ENCODE results near the gene CDK13.
"Not testable (repeated sequence)": the region's sequence is repeated elsewhere in the genome, so short reads cannot be mapped to it uniquely, and the experiment has no call there.

CDK13 gene

DNA sequence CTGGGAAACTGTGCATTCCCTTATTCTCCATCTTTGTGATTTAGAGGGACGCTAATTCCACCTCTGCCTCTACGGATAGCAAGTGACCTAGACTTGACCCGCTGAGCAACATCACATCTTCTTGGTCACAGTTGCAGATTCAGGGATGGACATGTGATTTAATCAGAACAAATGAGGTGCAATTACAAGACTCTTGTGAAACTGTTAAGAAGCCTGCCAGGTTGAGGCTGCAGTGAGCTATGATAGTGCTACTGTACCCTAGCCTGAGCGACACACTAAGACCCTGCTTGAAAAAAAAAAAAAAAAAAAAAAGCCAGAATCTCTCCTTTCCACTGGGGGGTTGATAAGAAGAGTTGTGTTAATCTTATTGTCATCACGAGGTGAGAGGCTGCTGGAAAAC is 170.0 kb downstream of the CDK13 start:
- Histone ChIP-seq H3K9ac (ENCODE audit: low read depth, low read length) (no peak overlapping the region), H3K4me3 (ENCODE audit: low read depth, low read length) (no peak overlapping the region), H3K27me3 (ENCODE audit: control insufficient read depth, insufficient read depth, low read length) (no peaks in the 10 kb centered on the region), H3K4me1 (ENCODE audit: control insufficient read depth, insufficient read depth, low read length) (no peaks in the 10 kb centered on the region), H3K9me3 (ENCODE audit: control insufficient read depth, insufficient read depth, low read length) (no peaks in the 10 kb centered on the region), H3K36me3 (ENCODE audit: control insufficient read depth, insufficient read depth, low read length) (no peaks in the 10 kb centered on the region)

GRCh38 chr7:40122100-40122939 is 172.3 kb downstream of the CDK13 start:
- not testable (repeated sequence) for H3K36me3 ChIP-seq (ENCODE audit: control insufficient read depth, insufficient read depth, low read length); H3K4me1 ChIP-seq (ENCODE audit: control insufficient read depth, insufficient read depth, low read length); H3K4me3 ChIP-seq (ENCODE audit: low read depth, low read length); H3K27me3 ChIP-seq (ENCODE audit: control insufficient read depth, insufficient read depth, low read length); H3K9me3 ChIP-seq (ENCODE audit: control insufficient read depth, insufficient read depth, low read length); H3K9ac ChIP-seq (ENCODE audit: low read depth, low read length)

GRCh38 chr7:40122940-40123254 is 172.8 kb downstream of the CDK13 start:
- H3K4me3 ChIP-seq (ENCODE audit: low read depth, low read length): no peak overlapping the region
- no peak overlapping the region for H3K9ac ChIP-seq (ENCODE audit: low read depth, low read length)

DNA sequence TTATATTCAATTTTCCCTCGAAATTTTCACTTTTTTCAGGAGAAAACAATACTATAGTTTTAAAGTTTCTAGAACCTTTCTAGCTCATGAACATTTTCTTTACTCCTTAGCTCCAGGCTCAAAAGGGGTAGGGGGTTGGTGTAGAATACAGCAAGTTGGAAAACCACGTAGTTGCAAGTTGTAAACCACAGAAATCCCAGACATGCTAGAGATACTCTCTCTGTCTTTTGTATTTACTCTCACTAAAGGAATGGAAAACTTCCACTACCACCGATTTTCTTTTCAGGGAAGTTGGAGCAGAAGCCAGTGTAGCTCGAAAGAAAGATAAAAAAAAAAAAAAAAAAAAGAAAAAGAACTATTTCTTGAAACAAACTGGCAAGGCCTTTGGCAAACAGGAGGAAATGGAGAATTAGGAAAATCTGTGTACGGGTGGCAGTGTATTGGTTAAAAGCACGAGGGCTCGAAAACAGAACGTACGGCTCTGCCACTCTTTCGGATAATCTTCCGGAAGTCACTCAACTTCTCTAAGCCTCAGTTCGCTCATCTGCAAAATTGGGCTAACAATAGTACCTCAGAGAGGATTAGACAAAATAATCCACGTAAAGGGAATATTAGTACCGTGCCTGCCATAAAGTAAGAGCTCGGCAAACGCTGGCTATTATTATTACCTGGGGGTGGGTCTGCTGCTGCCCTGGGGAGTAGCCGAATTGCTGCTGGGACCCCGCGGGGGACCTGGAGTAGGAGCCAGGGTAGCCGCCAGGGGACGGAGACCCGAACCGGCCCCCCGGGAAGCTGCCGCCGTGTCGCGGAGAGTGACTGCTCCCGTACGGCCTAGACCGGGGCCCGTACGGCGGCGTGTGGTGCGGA is 183.7 kb downstream of the CDK13 start:
- Histone ChIP-seq H3K36me3 (ENCODE audit: control insufficient read depth, insufficient read depth, low read length) (no peaks in the 10 kb centered on the region), H3K4me1 (ENCODE audit: control insufficient read depth, insufficient read depth, low read length) (peaks cover 2% of the 10 kb centered on the region), H3K4me3 (ENCODE audit: low read depth, low read length) (peak overlapping the region; percentile 73), H3K9me3 (ENCODE audit: control insufficient read depth, insufficient read depth, low read length) (no peaks in the 10 kb centered on the region), H3K9ac (ENCODE audit: low read depth, low read length) (peak overlapping the region; percentile 90), H3K27me3 (ENCODE audit: control insufficient read depth, insufficient read depth, low read length) (peaks cover 11% of the 10 kb centered on the region)

More at GRCh38 chr7:40122940-40123254, 172.8 kb downstream of the CDK13 start:
- H3K4me1 ChIP-seq (ENCODE audit: control insufficient read depth, insufficient read depth, low read length): no peaks in the 10 kb centered on the region
- no peaks in the 10 kb centered on the region for H3K9me3 ChIP-seq (ENCODE audit: control insufficient read depth, insufficient read depth, low read length)
- H3K27me3 ChIP-seq (ENCODE audit: control insufficient read depth, insufficient read depth, low read length): no peaks in the 10 kb centered on the region
- no peaks in the 10 kb centered on the region for H3K36me3 ChIP-seq (ENCODE audit: control insufficient read depth, insufficient read depth, low read length)

GRCh38 chr7:40134428-40135316 is 184.6 kb downstream of the CDK13 start, which contains the start of the genes MPLKIP and SUGCT:
Gene MPLKIP, minus strand, starts transcription at chr7:40134622. Its CDS starts 55 bp downstream, at chr7:40134567.
Gene SUGCT, plus strand, starts transcription at chr7:40135005.
- H3K4me3 ChIP-seq (ENCODE audit: low read depth, low read length): peak within 1 kb of the TSS; percentile 73
- H3K9ac ChIP-seq (ENCODE audit: low read depth, low read length): peak within 1 kb of the TSS; percentile 90
- H3K4me1 ChIP-seq (ENCODE audit: control insufficient read depth, insufficient read depth, low read length): peaks cover 2% of the 10 kb centered on the region

GRCh38 chr7:40135317-40135610 is 185.2 kb downstream of the CDK13 start:
- peaks cover 11% of the 10 kb centered on the region for H3K27me3 ChIP-seq (ENCODE audit: control insufficient read depth, insufficient read depth, low read length)
- peaks cover 2% of the 10 kb centered on the region for H3K4me1 ChIP-seq (ENCODE audit: control insufficient read depth, insufficient read depth, low read length)
- H3K9ac ChIP-seq (ENCODE audit: low read depth, low read length): peak overlapping the region; percentile 76
- H3K4me3 ChIP-seq (ENCODE audit: low read depth, low read length): peak overlapping the region; percentile 73
- H3K9me3 ChIP-seq (ENCODE audit: control insufficient read depth, insufficient read depth, low read length): no peaks in the 10 kb centered on the region
- H3K36me3 ChIP-seq (ENCODE audit: control insufficient read depth, insufficient read depth, low read length): no peaks in the 10 kb centered on the region

More at GRCh38 chr7:40134428-40135316, 184.6 kb downstream of the CDK13 start, which contains the start of the genes MPLKIP and SUGCT:
- Histone ChIP-seq H3K9me3 (ENCODE audit: control insufficient read depth, insufficient read depth, low read length) (no peaks in the 10 kb centered on the region), H3K36me3 (ENCODE audit: control insufficient read depth, insufficient read depth, low read length) (no peaks in the 10 kb centered on the region), H3K27me3 (ENCODE audit: control insufficient read depth, insufficient read depth, low read length) (peaks cover 11% of the 10 kb centered on the region)

DNA sequence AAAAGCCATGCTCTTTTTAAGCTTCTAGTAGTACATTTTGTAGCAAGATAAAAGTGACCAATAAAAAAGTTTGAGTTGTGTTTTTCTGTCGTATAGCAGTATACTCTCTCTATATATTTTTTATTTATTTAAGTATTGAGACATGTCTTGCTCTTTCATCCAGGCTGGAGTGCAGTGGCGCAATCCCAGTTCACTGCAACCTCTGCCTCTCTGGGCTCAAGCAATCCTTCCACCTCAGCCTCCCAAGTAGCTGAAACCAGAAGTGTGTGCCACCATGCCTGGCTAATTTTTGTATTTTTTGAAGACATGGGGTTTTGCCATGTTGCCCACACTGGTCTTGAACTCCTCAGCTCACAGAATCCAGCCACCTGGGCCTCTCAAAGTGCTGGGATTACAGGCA is 187.5 kb downstream of the CDK13 start:
- H3K9ac ChIP-seq (ENCODE audit: low read depth, low read length): no peak overlapping the region
- no peak overlapping the region for H3K4me3 ChIP-seq (ENCODE audit: low read depth, low read length)
- no peaks in the 10 kb centered on the region for H3K36me3 ChIP-seq (ENCODE audit: control insufficient read depth, insufficient read depth, low read length)
- peaks cover 11% of the 10 kb centered on the region for H3K27me3 ChIP-seq (ENCODE audit: control insufficient read depth, insufficient read depth, low read length)
- H3K4me1 ChIP-seq (ENCODE audit: control insufficient read depth, insufficient read depth, low read length): peaks cover 2% of the 10 kb centered on the region
- no peaks in the 10 kb centered on the region for H3K9me3 ChIP-seq (ENCODE audit: control insufficient read depth, insufficient read depth, low read length)

GRCh38 chr7:40138973-40139372 is 188.9 kb downstream of the CDK13 start:
- Histone ChIP-seq H3K4me1 (ENCODE audit: control insufficient read depth, insufficient read depth, low read length) (peaks cover 2% of the 10 kb centered on the region), H3K27me3 (ENCODE audit: control insufficient read depth, insufficient read depth, low read length) (peaks cover 11% of the 10 kb centered on the region), H3K4me3 (ENCODE audit: low read depth, low read length) (no peak overlapping the region), H3K36me3 (ENCODE audit: control insufficient read depth, insufficient read depth, low read length) (no peaks in the 10 kb centered on the region), H3K9ac (ENCODE audit: low read depth, low read length) (no peak overlapping the region), H3K9me3 (ENCODE audit: control insufficient read depth, insufficient read depth, low read length) (no peaks in the 10 kb centered on the region)

DNA sequence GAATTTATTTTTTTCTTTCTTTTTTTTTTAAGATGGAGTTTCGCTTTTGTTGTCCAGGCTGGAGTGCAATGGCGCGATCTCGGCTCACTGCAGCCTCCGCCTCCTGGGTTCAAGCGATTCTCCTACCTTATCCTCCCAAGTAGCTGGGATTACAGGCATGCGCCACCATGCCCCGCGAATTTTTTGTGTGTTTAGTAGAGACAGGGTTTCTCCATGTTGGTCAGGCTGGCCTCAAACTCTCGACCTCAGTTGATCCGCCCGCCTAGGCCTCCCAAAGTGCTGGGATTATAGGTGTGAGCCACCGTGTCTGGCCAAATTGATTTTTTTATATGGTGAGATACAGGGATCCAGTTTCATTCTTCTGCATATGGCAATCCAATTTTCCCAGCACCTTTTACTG is 189.8 kb downstream of the CDK13 start:
- not testable (repeated sequence) for H3K9ac ChIP-seq (ENCODE audit: low read depth, low read length); H3K9me3 ChIP-seq (ENCODE audit: control insufficient read depth, insufficient read depth, low read length); H3K4me1 ChIP-seq (ENCODE audit: control insufficient read depth, insufficient read depth, low read length); H3K4me3 ChIP-seq (ENCODE audit: low read depth, low read length); H3K36me3 ChIP-seq (ENCODE audit: control insufficient read depth, insufficient read depth, low read length)
- H3K27me3 ChIP-seq (ENCODE audit: control insufficient read depth, insufficient read depth, low read length): peaks cover 11% of the 10 kb centered on the region

DNA sequence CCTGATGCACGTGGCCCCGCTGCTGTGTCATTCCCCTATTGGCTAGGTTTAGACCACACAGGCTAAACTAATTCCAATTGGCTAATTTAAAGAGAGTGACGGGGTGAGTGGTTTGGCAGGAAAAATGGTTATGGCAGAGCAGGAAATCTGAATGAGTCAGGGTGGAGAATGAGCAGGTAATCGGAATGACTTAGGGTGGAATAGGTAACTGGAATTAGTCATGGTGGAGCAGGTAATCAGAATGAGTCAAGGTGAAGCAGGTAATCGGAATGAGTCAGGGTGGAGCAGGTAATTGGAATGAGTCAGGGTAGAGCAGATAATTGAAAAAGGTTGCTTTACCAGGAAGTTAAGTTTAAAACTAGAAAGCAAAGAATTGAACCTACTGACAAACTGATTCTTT is 191.9 kb downstream of the CDK13 start:
- H3K9ac ChIP-seq (ENCODE audit: low read depth, low read length); H3K4me3 ChIP-seq (ENCODE audit: low read depth, low read length); H3K36me3 ChIP-seq (ENCODE audit: control insufficient read depth, insufficient read depth, low read length); H3K9me3 ChIP-seq (ENCODE audit: control insufficient read depth, insufficient read depth, low read length); H3K4me1 ChIP-seq (ENCODE audit: control insufficient read depth, insufficient read depth, low read length); H3K27me3 ChIP-seq (ENCODE audit: control insufficient read depth, insufficient read depth, low read length): not testable (repeated sequence)

- H3K4me1 ChIP-seq (ENCODE audit: control insufficient read depth, insufficient read depth, low read length); H3K9ac ChIP-seq (ENCODE audit: low read depth, low read length); H3K4me3 ChIP-seq (ENCODE audit: low read depth, low read length); H3K36me3 ChIP-seq (ENCODE audit: control insufficient read depth, insufficient read depth, low read length); H3K9me3 ChIP-seq (ENCODE audit: control insufficient read depth, insufficient read depth, low read length); H3K27me3 ChIP-seq (ENCODE audit: control insufficient read depth, insufficient read depth, low read length): not testable (repeated sequence)
These were observed 195.6 kb downstream of the CDK13 start for GRCh38 chr7:40145596-40146130.

Data from iPS-15b (cell line).